ENCODE measurements around the gene RMND5A.

RMND5A gene

GRCh38 chr2:86809481-86810121 lies 89.5 kb downstream of the RMND5A start:
- POLR2A ChIA-PET: no interaction called here
- no peak for DNase-seq (ENCODE audit: extremely low spot score)
- CTCF ChIA-PET: no interaction called here
- no peak for TF ChIP-seq L3MBTL2 (conservative IDR thresholded peaks at IDR 0.05)
- no peak for TF ChIP-seq BHLHE40 (IDR thresholded peaks at IDR 0.05; ENCODE audit: borderline replicate concordance)
- TF ChIP-seq HDGF (IDR thresholded peaks at IDR 0.05; ENCODE audit: borderline replicate concordance): no peak
- no peak for TF ChIP-seq LEF1 (IDR thresholded peaks at IDR 0.05; ENCODE audit: borderline replicate concordance)
- no peak for TF ChIP-seq NFRKB (IDR thresholded peaks at IDR 0.05)
- no peak for TF ChIP-seq FOXA1 (IDR thresholded peaks at IDR 0.05)
- TF ChIP-seq SP1 (IDR thresholded peaks at IDR 0.05): no peak
- TF ChIP-seq, protein P1, sequence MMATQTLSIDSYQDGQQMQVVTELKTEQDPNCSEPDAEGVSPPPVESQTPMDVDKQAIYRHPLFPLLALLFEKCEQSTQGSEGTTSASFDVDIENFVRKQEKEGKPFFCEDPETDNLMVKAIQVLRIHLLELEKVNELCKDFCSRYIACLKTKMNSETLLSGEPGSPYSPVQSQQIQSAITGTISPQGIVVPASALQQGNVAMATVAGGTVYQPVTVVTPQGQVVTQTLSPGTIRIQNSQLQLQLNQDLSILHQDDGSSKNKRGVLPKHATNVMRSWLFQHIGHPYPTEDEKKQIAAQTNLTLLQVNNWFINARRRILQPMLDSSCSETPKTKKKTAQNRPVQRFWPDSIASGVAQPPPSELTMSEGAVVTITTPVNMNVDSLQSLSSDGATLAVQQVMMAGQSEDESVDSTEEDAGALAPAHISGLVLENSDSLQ (IDR thresholded peaks at IDR 0.05): no peak
- TF ChIP-seq ELF4 (IDR thresholded peaks at IDR 0.05): no peak
- TF ChIP-seq ZNF384 (IDR thresholded peaks at IDR 0.05): no peak
- TF ChIP-seq CTBP1 (IDR thresholded peaks at IDR 0.05; ENCODE audit: borderline replicate concordance): no peak
- no peak for TF ChIP-seq FOXK2 (IDR thresholded peaks at IDR 0.05)

GRCh38 chr2:86815611-86816010 lies 95.5 kb downstream of the RMND5A start:
- ChIA-PET POLR2A (no interaction called here), CTCF (no interaction called here)
- TF ChIP-seq SUZ12 (IDR thresholded peaks at IDR 0.05) (no peak), ELF4 (IDR thresholded peaks at IDR 0.05) (no peak), NFRKB (IDR thresholded peaks at IDR 0.05) (no peak), BHLHE40 (IDR thresholded peaks at IDR 0.05; ENCODE audit: borderline replicate concordance) (no peak)
- no peak for DNase-seq (ENCODE audit: extremely low spot score)

- CTCF ChIA-PET: no interaction called here
Observed at GRCh38 chr2:86818114-86818801, 98.2 kb downstream of the RMND5A start.

DNA sequence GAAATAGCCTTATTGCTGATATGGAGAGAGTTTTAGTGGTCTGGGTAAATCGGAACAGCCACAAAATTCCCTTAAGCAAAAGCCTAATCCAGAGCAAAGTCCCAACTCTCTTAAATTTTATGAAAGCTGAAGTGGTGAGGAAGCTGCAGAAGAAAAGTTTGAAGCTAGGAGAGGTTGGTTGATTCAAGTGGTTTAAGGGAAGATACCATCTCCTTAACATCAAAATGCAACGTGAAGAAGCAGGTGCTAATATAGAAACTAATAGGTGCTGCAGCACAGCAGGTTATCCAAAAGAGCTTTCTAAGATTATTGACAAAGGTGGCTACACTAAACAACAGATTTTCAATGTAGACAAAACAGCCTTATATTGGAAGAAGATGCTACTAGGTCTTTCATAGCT lies 98.9 kb downstream of the RMND5A start:
- POLR2A ChIA-PET: no interaction called here
- CTCF ChIA-PET: interaction anchor here (0.5 kb wide), 1 partner anchor 14 kb away, joined by 4 read pairs; no protein-coding TSS in a partner anchor
- TF ChIP-seq FOXA1 (IDR thresholded peaks at IDR 0.05) (no peak), LEF1 (IDR thresholded peaks at IDR 0.05; ENCODE audit: borderline replicate concordance) (no peak), TARDBP (IDR thresholded peaks at IDR 0.05) (no peak), HDGF (IDR thresholded peaks at IDR 0.05; ENCODE audit: borderline replicate concordance) (no peak), L3MBTL2 (conservative IDR thresholded peaks at IDR 0.05) (no peak), NFRKB (IDR thresholded peaks at IDR 0.05) (no peak), FOXM1 (IDR thresholded peaks at IDR 0.05; ENCODE audit: borderline replicate concordance) (no peak), FOXK2 (IDR thresholded peaks at IDR 0.05) (no peak), CTBP1 (IDR thresholded peaks at IDR 0.05; ENCODE audit: borderline replicate concordance) (no peak), SUZ12 (IDR thresholded peaks at IDR 0.05) (no peak)
- TF ChIP-seq, protein P1 (IDR thresholded peaks at IDR 0.05): no peak
- DNase-seq (ENCODE audit: extremely low spot score): no peak

More at GRCh38 chr2:86818114-86818801, 98.2 kb downstream of the RMND5A start:
- no peak for DNase-seq (ENCODE audit: extremely low spot score)
- TF ChIP-seq FOXK2 (IDR thresholded peaks at IDR 0.05) (no peak), ARNT (IDR thresholded peaks at IDR 0.05) (no peak), TARDBP (IDR thresholded peaks at IDR 0.05) (no peak), SUZ12 (IDR thresholded peaks at IDR 0.05) (no peak), HDGF (IDR thresholded peaks at IDR 0.05; ENCODE audit: borderline replicate concordance) (no peak), ELF4 (IDR thresholded peaks at IDR 0.05) (no peak), L3MBTL2 (conservative IDR thresholded peaks at IDR 0.05) (no peak)
- TF ChIP-seq, protein P1 (IDR thresholded peaks at IDR 0.05): no peak
- POLR2A ChIA-PET: no interaction called here

DNA sequence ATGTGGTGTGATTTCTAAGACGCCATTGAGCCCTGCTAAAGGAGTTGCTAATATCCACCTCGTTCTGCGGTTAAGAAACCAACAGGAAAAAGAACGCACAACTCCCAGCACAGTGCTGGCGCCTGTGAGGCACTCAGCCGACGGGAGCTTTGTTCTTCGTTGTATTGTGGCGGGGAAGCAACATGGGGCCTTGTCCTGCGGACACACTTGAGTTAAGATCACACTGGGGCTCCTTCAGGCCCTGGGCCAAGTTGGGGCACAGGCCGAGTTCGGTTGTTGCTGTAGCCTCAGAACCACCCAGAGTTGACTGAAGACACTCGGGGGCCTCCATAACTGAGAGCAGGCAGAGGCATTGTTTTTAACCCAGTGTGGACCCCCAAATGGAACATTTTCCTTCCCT lies 101.2 kb downstream of the RMND5A start:
- POLR2A ChIA-PET: no interaction called here
- no peak for DNase-seq (ENCODE audit: extremely low spot score)
- TF ChIP-seq FOXM1 (IDR thresholded peaks at IDR 0.05; ENCODE audit: borderline replicate concordance) (no peak), LEF1 (IDR thresholded peaks at IDR 0.05; ENCODE audit: borderline replicate concordance) (no peak), SP1 (IDR thresholded peaks at IDR 0.05) (no peak), ELF4 (IDR thresholded peaks at IDR 0.05) (no peak), TARDBP (IDR thresholded peaks at IDR 0.05) (no peak), SUZ12 (IDR thresholded peaks at IDR 0.05) (no peak), ZNF384 (IDR thresholded peaks at IDR 0.05) (no peak), HDGF (IDR thresholded peaks at IDR 0.05; ENCODE audit: borderline replicate concordance) (no peak), ARNT (IDR thresholded peaks at IDR 0.05) (no peak), FOXK2 (IDR thresholded peaks at IDR 0.05) (no peak), FOXA1 (IDR thresholded peaks at IDR 0.05) (no peak), CTBP1 (IDR thresholded peaks at IDR 0.05; ENCODE audit: borderline replicate concordance) (no peak), L3MBTL2 (conservative IDR thresholded peaks at IDR 0.05) (no peak), NFRKB (IDR thresholded peaks at IDR 0.05) (no peak), BHLHE40 (IDR thresholded peaks at IDR 0.05; ENCODE audit: borderline replicate concordance) (no peak)
- TF ChIP-seq, protein P1 (IDR thresholded peaks at IDR 0.05): no peak
- CTCF ChIA-PET: no interaction called here

Data from HEK293T (cell line).